Astrocyte (in vitro differentiated cells and primary cell): ENCODE measurements around the gene KCNQ1OT1.

Source experiments
- CTCF ChIP-seq: IDR thresholded peaks from 2 replicates; pipeline ENCODE4 v1.5.1; 2011; ENCODE audit warnings: low read depth, mild to moderate bottlenecking, inconsistent platforms, low read length, moderate library complexity; ENCODE audit not compliant: insufficient read depth
- EZH2 ChIP-seq: IDR thresholded peaks from 2 replicates; pipeline ENCODE4 v1.6.1; 2012; ENCODE audit warnings: mild to moderate bottlenecking, low read length, inconsistent platforms; ENCODE audit not compliant: insufficient read depth

GRCh38 chr11:2684581-2684980 is 15.2 kb downstream of the KCNQ1OT1 start:
- TF ChIP-seq CTCF (no peak), EZH2 (no peak)
